GM23248 (cell line): ENCODE measurements around the gene KDM4D. TPM values are rescaled to one million over a fixed set of nuclear protein-coding genes. Genes with fewer than 3 reads are reported as not detected.
"Not testable (repeated sequence)": the region's sequence is repeated elsewhere in the genome, so short reads cannot be mapped to it uniquely, and the experiment has no call there.

Experiments
- DNase-seq: peaks from one replicate; pipeline ENCODE4 v3.0.0-alpha.2; 2015
- H2AFZ ChIP-seq: fragments of 200-600 bp; sonication (generic); 2 replicates; pipeline ENCODE4 v1.6.1; 2016; ENCODE audit warnings: antibody characterized with exemption
- H3F3A ChIP-seq: fragments of 200-600 bp; sonication (generic); 2 replicates; pipeline ENCODE4 v1.6.1; 2016; ENCODE audit warnings: mild to moderate bottlenecking, antibody characterized with exemption, mixed run types; ENCODE audit not compliant: insufficient read depth
- H3K27ac ChIP-seq: fragments of 200-600 bp; sonication (generic); 2 replicates; pipeline ENCODE4 v1.5.1; 2016; ENCODE audit warnings: mild to moderate bottlenecking
- H3K27me3 ChIP-seq: fragments of 200-600 bp; sonication (generic); replicated peaks from 2 replicates; pipeline ENCODE4 v1.6.1; 2016; ENCODE audit warnings: mild to moderate bottlenecking; ENCODE audit not compliant: insufficient read depth
- H3K36me3 ChIP-seq: fragments of 200-600 bp; sonication (generic); 2 replicates; pipeline ENCODE4 v1.6.1; 2016; ENCODE audit warnings: low read depth, mild to moderate bottlenecking
- H3K4me1 ChIP-seq: fragments of 200-600 bp; sonication (generic); 2 replicates; pipeline ENCODE4 v1.6.1; 2016; ENCODE audit warnings: mild to moderate bottlenecking; ENCODE audit not compliant: insufficient read depth
- H3K4me2 ChIP-seq: fragments of 200-600 bp; sonication (generic); one replicate; pipeline ENCODE4 v1.6.1; 2016; ENCODE audit warnings: mild to moderate bottlenecking; ENCODE audit not compliant: unreplicated experiment
- H3K4me3 ChIP-seq: fragments of 200-600 bp; sonication (generic); 2 replicates; pipeline ENCODE4 v1.5.1; 2016; ENCODE audit warnings: mild to moderate bottlenecking
- H3K79me2 ChIP-seq: fragments of 200-600 bp; sonication (generic); 2 replicates; pipeline ENCODE4 v1.6.1; 2016; ENCODE audit warnings: mild to moderate bottlenecking; ENCODE audit not compliant: insufficient read depth
- H3K9ac ChIP-seq: fragments of 200-600 bp; sonication (generic); 2 replicates; pipeline ENCODE4 v1.6.1; 2016; ENCODE audit warnings: mild to moderate bottlenecking
- H3K9me2 ChIP-seq: fragments of 200-600 bp; sonication (generic); 2 replicates; pipeline ENCODE4 v1.6.1; 2016; ENCODE audit warnings: mixed run types, mild to moderate bottlenecking, moderate library complexity; ENCODE audit not compliant: insufficient read depth
- H3K9me3 ChIP-seq: fragments of 200-600 bp; sonication (generic); one replicate; pipeline ENCODE4 v1.6.1; 2017; ENCODE audit warnings: low read depth
- H4K20me1 ChIP-seq: fragments of 200-600 bp; sonication (generic); 2 replicates; pipeline ENCODE4 v1.6.0; 2016; ENCODE audit not compliant: insufficient read depth
- EZH2 ChIP-seq: fragments of 200-600 bp; sonication (generic); IDR thresholded peaks from 2 replicates; pipeline ENCODE4 v1.6.1; 2018; ENCODE audit warnings: antibody characterized with exemption, mild to moderate bottlenecking; ENCODE audit not compliant: insufficient read depth, poor library complexity, severe bottlenecking
- EZH2phosphoT487 ChIP-seq: fragments of 200-600 bp; sonication (generic); IDR thresholded peaks from 2 replicates; pipeline ENCODE4 v1.6.1; 2018; ENCODE audit warnings: antibody characterized with exemption, moderate library complexity, mild to moderate bottlenecking, low read depth; ENCODE audit not compliant: insufficient read depth
- WGBS, 2 experiments: methylation state at CpG; one replicate each; pipeline ENCODE4 v1.1.6; 2015 to 2017; ENCODE audit warnings: low lambda C conversion rate in 2 of 2, low coverage in 1 of 2; ENCODE audit errors: missing lambda C conversion rate in 2 of 2; 5-methylcytosine and 5-hydroxymethylcytosine counted together
- in situ Hi-C: fragments of 300-500 bp; cut with MboI; formaldehyde crosslinking; loops from 2 replicates; pipeline ENCODE4 v1.15.0; 2020
- polyA plus RNA-seq: library from polyadenylated mRNA; unstranded; fragments of >200 nt; fragmentation: Nextera tagmentation; extraction: Ambion mirVana; gene quantifications from 2 replicates; pipeline ENCODE4 v1.2.1, GENCODE V29; 2016
- total RNA-seq: library from RNA; depleted of rRNA; stranded (reverse); fragments of >200 nt; shearing (Covaris generic); gene quantifications from 2 replicates; pipeline ENCODE4 v1.2.3, GENCODE V29; 2014

KDM4D gene
- total and polyA plus RNA-seq, 2 experiments from 2014 or later: 0.43 to 0.45 TPM

GRCh38 chr11:94926271-94926625 lies 47.3 kb upstream of the KDM4D start:
- Histone ChIP-seq H3K27me3 (no peaks in the 10 kb centered on the region), H3K9ac (peak overlapping the region; percentile 66), H2AFZ (no peak overlapping the region), H3K4me1 (peaks cover 34% of the 10 kb centered on the region), H3F3A (peaks cover 40% of the 10 kb centered on the region), H3K9me2 (no peaks in the 10 kb centered on the region), H3K36me3 (no peaks in the 10 kb centered on the region), H3K4me3 (no peak overlapping the region), H3K79me2 (no peaks in the 10 kb centered on the region), H3K4me2 (peak overlapping the region; percentile 54), H4K20me1 (no peaks in the 10 kb centered on the region), H3K9me3 (no peaks in the 10 kb centered on the region), H3K27ac (peak overlapping the region; percentile 88)
- peak; percentile 51 for DNase-seq
- in situ Hi-C loops: no loop called here
- TF ChIP-seq EZH2 (no peak), EZH2phosphoT487 (no peak)

GRCh38 chr11:94926698-94927237 lies 46.7 kb upstream of the KDM4D start:
- Histone ChIP-seq H3K9ac (peak overlapping the region; percentile 66), H4K20me1 (no peaks in the 10 kb centered on the region), H3K9me3 (no peaks in the 10 kb centered on the region), H3K4me1 (peaks cover 34% of the 10 kb centered on the region), H3F3A (peaks cover 40% of the 10 kb centered on the region), H3K4me3 (no peak overlapping the region), H3K4me2 (peak overlapping the region; percentile 54), H2AFZ (0 out of 2 replicates have a peak overlapping the region, but pooled peaks have one; percentile 1), H3K27me3 (no peaks in the 10 kb centered on the region), H3K36me3 (no peaks in the 10 kb centered on the region), H3K79me2 (no peaks in the 10 kb centered on the region), H3K9me2 (no peaks in the 10 kb centered on the region), H3K27ac (peak overlapping the region; percentile 88)
- peak; percentile 84 for DNase-seq
- 1 to 2% methylated on average over 6 of the region's 6 CpGs for WGBS, 2 experiments
- in situ Hi-C loops: no loop called here
- TF ChIP-seq EZH2phosphoT487: 0 out of 2 replicates have a peak, but pooled peaks have one; percentile 46
- no peak for TF ChIP-seq EZH2

- peak; percentile 35 for DNase-seq
- H3K4me1 ChIP-seq: peaks cover 43% of the 10 kb centered on the region
- no peaks in the 10 kb centered on the region for H3K9me3 ChIP-seq
- no peaks in the 10 kb centered on the region for H3K9me2 ChIP-seq
- H3K27me3 ChIP-seq: no peaks in the 10 kb centered on the region
- TF ChIP-seq EZH2 (no peak), EZH2phosphoT487 (no peak)
- no peaks in the 10 kb centered on the region for H3K36me3 ChIP-seq
- no peak overlapping the region for H3K9ac ChIP-seq
- H3K4me2 ChIP-seq: peak overlapping the region; percentile 54
- no peaks in the 10 kb centered on the region for H4K20me1 ChIP-seq
- H3F3A ChIP-seq: peaks cover 45% of the 10 kb centered on the region
- in situ Hi-C loops: no loop called here
- no peak overlapping the region for H2AFZ ChIP-seq
- H3K4me3 ChIP-seq: no peak overlapping the region
- WGBS, 2 experiments: 100% methylated on average over 1 of the region's 1 CpG
- H3K79me2 ChIP-seq: no peaks in the 10 kb centered on the region
- peak overlapping the region; percentile 88 for H3K27ac ChIP-seq
Measured at GRCh38 chr11:94928117-94928990, 45.2 kb upstream of the KDM4D start.

- H3K9me2 ChIP-seq, in situ Hi-C loops, DNase-seq, H3K27me3 ChIP-seq, H3K4me3 ChIP-seq, H3K36me3 ChIP-seq, H4K20me1 ChIP-seq, H2AFZ ChIP-seq, H3K79me2 ChIP-seq, H3K9ac ChIP-seq, H3K9me3 ChIP-seq, H3K4me2 ChIP-seq: not testable (repeated sequence)
- Histone ChIP-seq H3K27ac (peak overlapping the region; percentile 91), H3F3A (peaks cover 30% of the 10 kb centered on the region), H3K4me1 (peaks cover 49% of the 10 kb centered on the region)
Measured at GRCh38 chr11:94932072-94932471, 41.4 kb upstream of the KDM4D start.

DNA sequence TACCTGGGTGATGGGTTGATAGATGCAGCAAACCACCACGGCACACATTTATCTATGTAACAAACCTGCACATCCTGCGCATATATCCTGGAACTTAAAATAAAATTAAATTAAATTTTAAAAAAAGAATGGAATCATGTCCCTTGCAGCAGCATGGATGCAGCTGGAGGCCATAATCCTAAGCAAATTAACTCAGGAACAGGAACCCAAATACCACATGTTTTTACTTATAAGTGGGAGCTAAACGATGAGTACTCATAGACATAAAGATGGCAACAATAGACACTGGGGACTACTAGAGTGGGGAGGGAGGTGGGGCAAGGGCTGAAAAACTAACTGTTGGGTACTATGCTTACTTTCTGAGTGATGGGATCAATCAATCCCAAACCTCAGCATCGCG lies 41.0 kb upstream of the KDM4D start:
- DNase-seq: peak; percentile 19
- Histone ChIP-seq H3K9ac (peak overlapping the region; percentile 63), H3K9me3 (no peaks in the 10 kb centered on the region), H3K9me2 (no peaks in the 10 kb centered on the region), H3K36me3 (no peaks in the 10 kb centered on the region), H3F3A (peaks cover 26% of the 10 kb centered on the region), H3K27ac (peak overlapping the region; percentile 91), H3K4me1 (peaks cover 44% of the 10 kb centered on the region), H4K20me1 (no peaks in the 10 kb centered on the region), H3K4me3 (no peak overlapping the region), H3K79me2 (no peaks in the 10 kb centered on the region), H2AFZ (no peak overlapping the region), H3K27me3 (no peaks in the 10 kb centered on the region), H3K4me2 (peak overlapping the region; percentile 57)
- in situ Hi-C loops: no loop called here
- 73% methylated on average over 5 of the region's 5 CpGs for WGBS, 2 experiments
- TF ChIP-seq EZH2: no peak
- TF ChIP-seq EZH2phosphoT487: no peak
